GM12875 (cell line): ENCODE results near the gene CSHL1.

Experiments used
- H3K4me3 ChIP-seq: one replicate; pipeline ENCODE4 v1.5.1; 2011; ENCODE audit warnings: low read depth, low read length, control low read depth
- TF ChIP-seq, protein P1 (sequence below): IDR thresholded peaks from 2 replicates; pipeline ENCODE4 v1.5.1; 2011; ENCODE audit warnings: low read depth, mild to moderate bottlenecking, control low read depth, inconsistent platforms, low read length, moderate library complexity, borderline replicate concordance; ENCODE audit not compliant: insufficient read depth

CSHL1 gene

DNA sequence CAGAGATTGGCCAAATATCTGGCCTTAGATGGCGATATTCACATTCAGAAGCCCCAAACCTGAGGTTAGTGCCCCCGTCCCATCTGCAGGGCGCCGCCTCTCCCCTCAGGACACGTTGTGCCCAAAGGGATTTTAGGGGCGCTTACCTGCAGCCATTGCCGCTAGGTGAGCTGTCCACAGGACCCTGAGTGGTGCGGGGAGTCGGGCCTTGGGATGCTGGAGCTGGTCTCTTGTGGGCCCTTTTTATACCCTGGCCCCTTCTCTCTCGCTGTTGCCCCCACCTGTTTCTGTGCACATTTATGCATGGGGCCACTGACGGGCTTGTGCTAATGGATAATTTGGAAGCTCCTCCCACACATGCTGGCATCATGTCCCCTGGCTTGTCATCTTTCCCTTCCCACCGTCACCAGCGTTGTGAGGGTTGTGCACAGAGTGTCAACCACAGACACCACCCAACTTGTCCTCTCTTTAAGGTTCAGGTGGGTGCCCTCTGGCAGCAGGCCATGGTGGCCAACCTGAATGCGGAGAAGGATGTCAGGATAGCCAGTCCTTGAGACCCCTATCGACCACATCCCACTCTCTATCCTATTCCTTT, at the start of gene CSHL1:
Gene CSHL1 (minus strand): TSS at position 218 of the 595 bp plus-strand sequence. CDS start 62 bp downstream, at position 156.
- no peak within 1 kb of the TSS for H3K4me3 ChIP-seq
- TF ChIP-seq, protein P1, sequence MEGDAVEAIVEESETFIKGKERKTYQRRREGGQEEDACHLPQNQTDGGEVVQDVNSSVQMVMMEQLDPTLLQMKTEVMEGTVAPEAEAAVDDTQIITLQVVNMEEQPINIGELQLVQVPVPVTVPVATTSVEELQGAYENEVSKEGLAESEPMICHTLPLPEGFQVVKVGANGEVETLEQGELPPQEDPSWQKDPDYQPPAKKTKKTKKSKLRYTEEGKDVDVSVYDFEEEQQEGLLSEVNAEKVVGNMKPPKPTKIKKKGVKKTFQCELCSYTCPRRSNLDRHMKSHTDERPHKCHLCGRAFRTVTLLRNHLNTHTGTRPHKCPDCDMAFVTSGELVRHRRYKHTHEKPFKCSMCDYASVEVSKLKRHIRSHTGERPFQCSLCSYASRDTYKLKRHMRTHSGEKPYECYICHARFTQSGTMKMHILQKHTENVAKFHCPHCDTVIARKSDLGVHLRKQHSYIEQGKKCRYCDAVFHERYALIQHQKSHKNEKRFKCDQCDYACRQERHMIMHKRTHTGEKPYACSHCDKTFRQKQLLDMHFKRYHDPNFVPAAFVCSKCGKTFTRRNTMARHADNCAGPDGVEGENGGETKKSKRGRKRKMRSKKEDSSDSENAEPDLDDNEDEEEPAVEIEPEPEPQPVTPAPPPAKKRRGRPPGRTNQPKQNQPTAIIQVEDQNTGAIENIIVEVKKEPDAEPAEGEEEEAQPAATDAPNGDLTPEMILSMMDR, result no peak

DNA sequence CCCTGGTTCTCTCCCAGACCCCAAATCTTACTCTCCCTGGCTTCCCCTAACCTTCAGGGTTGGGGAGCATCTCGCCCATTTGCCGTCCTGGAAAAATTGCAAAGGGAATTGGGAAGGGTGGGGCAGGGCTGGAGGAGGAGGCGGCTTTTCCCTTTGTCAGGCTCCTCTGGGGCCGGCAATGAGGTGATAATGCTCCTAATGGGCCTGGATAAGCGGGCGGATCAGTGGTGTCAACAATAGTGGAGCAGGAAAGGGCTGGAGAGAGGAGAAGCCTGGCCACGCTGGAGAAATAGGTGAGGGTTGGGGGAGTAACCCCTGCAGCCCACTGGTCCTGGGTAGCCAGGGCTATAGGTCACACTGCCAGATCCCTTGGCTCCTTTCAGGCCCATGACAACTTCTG, 49.4 kb upstream of the CSHL1 start:
- TF ChIP-seq, protein P1, result no peak
- H3K4me3 ChIP-seq, result no peak overlapping the region

DNA sequence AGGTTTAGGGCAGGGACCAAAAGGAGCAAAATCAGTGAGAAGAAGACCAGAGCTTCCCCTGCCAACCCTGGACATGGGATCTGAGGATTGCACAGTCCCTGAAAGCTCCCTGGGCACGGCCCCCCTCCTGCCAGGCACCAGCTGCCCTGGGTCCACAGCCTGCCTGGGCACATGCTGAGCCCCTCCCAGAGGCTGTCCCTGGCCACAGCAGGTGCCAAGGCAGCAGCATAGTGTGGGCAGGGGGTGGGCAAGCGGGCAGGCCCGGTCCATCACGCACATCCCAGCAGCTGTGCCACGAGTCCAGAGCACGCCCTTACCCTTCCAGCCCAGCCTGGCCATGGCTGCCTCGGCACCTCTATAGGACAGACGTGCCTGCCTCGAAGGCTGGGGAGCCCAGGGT, 48.9 kb upstream of the CSHL1 start:
- TF ChIP-seq, protein P1, result no peak
- no peak overlapping the region for H3K4me3 ChIP-seq

DNA sequence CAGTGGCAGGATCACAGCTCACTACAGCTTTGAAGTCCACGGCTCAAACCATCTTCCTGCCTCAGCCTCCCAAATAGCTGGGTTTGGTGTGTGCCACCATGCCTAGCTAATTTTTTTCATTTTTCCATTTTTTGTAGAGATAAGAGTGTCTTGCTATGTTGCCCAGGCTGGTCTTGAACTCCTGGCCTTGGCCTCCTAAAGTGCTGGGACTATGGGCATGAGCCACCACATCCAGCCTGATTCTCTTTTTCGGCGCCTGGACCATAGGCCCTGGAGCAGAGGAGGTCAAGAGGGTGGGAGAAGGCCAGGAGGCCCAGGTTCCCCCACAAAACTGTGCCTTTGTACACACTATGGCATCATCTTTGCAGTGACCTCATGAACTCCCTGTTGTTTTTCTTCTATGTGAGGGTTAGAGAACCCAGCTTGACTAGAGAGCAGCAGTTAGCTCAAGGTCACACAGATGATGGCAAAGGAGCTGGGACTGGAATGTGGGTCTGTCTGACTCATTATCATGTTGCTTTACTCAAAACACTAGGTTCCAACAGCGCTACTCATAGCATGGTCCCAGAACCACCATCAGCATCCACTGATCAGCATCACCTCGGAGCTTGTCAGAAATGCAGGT, 45.4 kb upstream of the CSHL1 start:
- TF ChIP-seq, protein P1, result no peak
- H3K4me3 ChIP-seq, result no peak overlapping the region

DNA sequence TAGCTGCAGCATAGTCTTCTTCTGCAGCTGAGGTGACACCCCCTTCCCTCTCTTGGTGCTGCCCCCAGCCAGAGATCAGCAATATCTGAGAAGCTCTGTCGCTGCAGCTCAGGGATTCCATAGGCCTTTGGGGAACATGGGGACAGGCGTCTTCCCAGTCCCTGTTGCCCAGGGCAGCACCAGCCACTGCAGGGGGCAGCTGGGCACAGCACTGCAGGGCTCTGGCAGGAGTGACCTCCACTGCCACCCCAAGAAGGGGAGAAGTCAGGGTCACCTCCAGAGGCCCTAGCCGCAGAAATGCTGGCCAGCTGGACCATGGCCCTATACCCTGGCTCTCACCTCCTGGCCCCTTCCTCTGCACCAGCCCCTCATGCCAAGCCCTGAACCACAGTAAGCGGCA, 44.7 kb upstream of the CSHL1 start:
- TF ChIP-seq, protein P1, result no peak
- H3K4me3 ChIP-seq, result no peak overlapping the region

DNA sequence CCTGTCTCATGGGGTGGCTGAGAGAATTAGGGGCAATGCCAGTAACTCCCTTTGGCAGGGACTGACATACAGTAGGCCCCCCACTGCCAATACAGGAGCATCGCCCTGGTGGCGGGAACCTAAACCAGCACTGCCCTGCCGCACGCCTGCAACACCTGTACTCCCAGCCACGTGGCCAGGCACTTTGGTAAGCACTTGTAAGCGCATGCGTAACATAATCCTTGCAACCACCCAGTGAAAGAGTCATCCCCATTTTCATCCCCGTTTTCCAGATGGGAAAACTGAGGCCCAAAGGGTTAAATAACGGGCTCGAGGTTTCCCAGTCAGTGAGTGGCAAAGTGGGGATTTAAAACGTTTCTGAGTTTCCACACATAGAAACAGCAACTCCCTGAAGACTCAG, 44.2 kb upstream of the CSHL1 start:
- TF ChIP-seq, protein P1, result no peak
- H3K4me3 ChIP-seq, result no peak overlapping the region
